ENCODE data around the gene GLE1.

DNA sequence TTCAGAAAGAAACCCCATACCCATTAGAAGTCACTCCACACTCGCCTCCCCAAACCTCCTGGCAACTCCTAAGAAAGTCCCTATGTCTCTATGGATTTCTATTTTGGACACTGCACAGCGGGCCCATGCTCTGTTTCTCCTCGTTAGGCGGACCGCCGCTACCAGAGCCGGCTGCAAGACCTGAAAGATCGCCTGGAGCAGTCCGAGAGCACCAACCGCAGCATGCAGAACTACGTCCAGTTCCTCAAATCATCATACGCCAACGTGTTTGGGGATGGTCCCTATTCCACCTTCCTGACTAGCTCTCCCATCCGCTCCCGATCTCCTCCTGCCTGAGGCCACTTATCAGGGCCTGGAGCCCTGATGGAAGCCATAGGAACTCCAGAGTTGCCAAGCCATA, 4.6 kb upstream of the GLE1 start:
- TF ChIP-seq, protein P1, sequence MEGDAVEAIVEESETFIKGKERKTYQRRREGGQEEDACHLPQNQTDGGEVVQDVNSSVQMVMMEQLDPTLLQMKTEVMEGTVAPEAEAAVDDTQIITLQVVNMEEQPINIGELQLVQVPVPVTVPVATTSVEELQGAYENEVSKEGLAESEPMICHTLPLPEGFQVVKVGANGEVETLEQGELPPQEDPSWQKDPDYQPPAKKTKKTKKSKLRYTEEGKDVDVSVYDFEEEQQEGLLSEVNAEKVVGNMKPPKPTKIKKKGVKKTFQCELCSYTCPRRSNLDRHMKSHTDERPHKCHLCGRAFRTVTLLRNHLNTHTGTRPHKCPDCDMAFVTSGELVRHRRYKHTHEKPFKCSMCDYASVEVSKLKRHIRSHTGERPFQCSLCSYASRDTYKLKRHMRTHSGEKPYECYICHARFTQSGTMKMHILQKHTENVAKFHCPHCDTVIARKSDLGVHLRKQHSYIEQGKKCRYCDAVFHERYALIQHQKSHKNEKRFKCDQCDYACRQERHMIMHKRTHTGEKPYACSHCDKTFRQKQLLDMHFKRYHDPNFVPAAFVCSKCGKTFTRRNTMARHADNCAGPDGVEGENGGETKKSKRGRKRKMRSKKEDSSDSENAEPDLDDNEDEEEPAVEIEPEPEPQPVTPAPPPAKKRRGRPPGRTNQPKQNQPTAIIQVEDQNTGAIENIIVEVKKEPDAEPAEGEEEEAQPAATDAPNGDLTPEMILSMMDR (IDR thresholded peaks at IDR 0.05): no peak
- no peak for TF ChIP-seq POLR2A (IDR thresholded peaks at IDR 0.05)
